HEK293 (cell line): ENCODE data around the gene GNB1L.

ENCODE experiments used
- CTCF ChIA-PET: fragments of 350-600 bp; formaldehyde crosslinking; extraction: SDS; loops from one replicate; lab custom pipeline; 2021; ENCODE audit warnings: antibody characterized with exemption; lab: Yijun Ruan, JAX
- POLR2A ChIA-PET: fragments of 300-600 bp; formaldehyde crosslinking; extraction: SDS; loops from one replicate; lab custom pipeline; 2020; ENCODE audit warnings: antibody characterized with exemption, inconsistent platforms; lab: Yijun Ruan, JAX
- H3K27ac ChIP-seq: fragments of 200-500 bp; sonication (Bioruptor generic); 2 replicates; pipeline ENCODE4 v1.5.1; 2014; ENCODE audit warnings: low read depth, low read length, control low read depth, inconsistent platforms; ENCODE audit errors: extremely low read depth
- H3K36me3 ChIP-seq, 2 experiments: fragments of 200-500 bp in 1 of 2; sonication (Bioruptor generic) in 1 of 2; 1 replicate in 1 of 2; 2 replicates in 1 of 2; pipeline ENCODE4 v1.5.1; 2014 to 2017; ENCODE audit warnings: inconsistent platforms in 2 of 2, low read length in 2 of 2; ENCODE audit not compliant: control insufficient read depth in 2 of 2, insufficient read depth in 1 of 2
- H3K4me1 ChIP-seq: fragments of 200-500 bp; sonication (Bioruptor generic); 2 replicates; pipeline ENCODE4 v1.5.1; 2014; ENCODE audit warnings: mild to moderate bottlenecking, low read length, inconsistent platforms; ENCODE audit not compliant: control insufficient read depth, insufficient read depth
- H3K4me3 ChIP-seq: 2 replicates; pipeline ENCODE4 v1.5.1; 2011; ENCODE audit warnings: low read depth, mild to moderate bottlenecking, control low read depth, low read length, moderate library complexity
- H3K9me3 ChIP-seq: fragments of 200-500 bp; sonication (Bioruptor generic); 2 replicates; pipeline ENCODE4 v1.5.1; 2014; ENCODE audit warnings: low read depth, low read length, inconsistent platforms; ENCODE audit not compliant: control insufficient read depth, insufficient read depth
- GLIS1 ChIP-seq: fragments of 450-650 bp; formaldehyde crosslinking; IDR thresholded peaks from 2 replicates; pipeline ENCODE4 v1.5.1; 2016; ENCODE audit warnings: missing biosample characterization, missing genetic modification characterization
- KLF8 ChIP-seq: fragments of 450-650 bp; formaldehyde crosslinking; IDR thresholded peaks from 2 replicates; pipeline ENCODE4 v1.5.1; 2016; ENCODE audit warnings: missing biosample characterization, missing genetic modification characterization
- ZBTB20 ChIP-seq: fragments of 450-650 bp; formaldehyde crosslinking; IDR thresholded peaks from 2 replicates; pipeline ENCODE4 v1.5.1; 2016; ENCODE audit warnings: missing biosample characterization, missing genetic modification characterization
- ZEB2 ChIP-seq: fragments of 450-650 bp; formaldehyde crosslinking; IDR thresholded peaks from 2 replicates; pipeline ENCODE4 v1.5.1; 2016; ENCODE audit warnings: missing biosample characterization, missing genetic modification characterization
- ZIC2 ChIP-seq: fragments of 450-650 bp; formaldehyde crosslinking; IDR thresholded peaks from 2 replicates; pipeline ENCODE4 v1.5.1; 2016; ENCODE audit warnings: missing biosample characterization, missing genetic modification characterization
- ZNF146 ChIP-seq: fragments of 450-650 bp; formaldehyde crosslinking; IDR thresholded peaks from 2 replicates; pipeline ENCODE4 v1.5.1; 2016; ENCODE audit warnings: missing biosample characterization, missing genetic modification characterization
- ZNF169 ChIP-seq: fragments of 450-650 bp; formaldehyde crosslinking; IDR thresholded peaks from 2 replicates; pipeline ENCODE4 v1.5.1; 2016; ENCODE audit warnings: missing biosample characterization, missing genetic modification characterization
- ZNF2 ChIP-seq: fragments of 450-650 bp; formaldehyde crosslinking; IDR thresholded peaks from 2 replicates; pipeline ENCODE4 v1.5.1; 2016; ENCODE audit warnings: missing biosample characterization, missing genetic modification characterization
- ZNF366 ChIP-seq: fragments of 450-650 bp; formaldehyde crosslinking; conservative IDR thresholded peaks from 2 replicates; pipeline ENCODE4 v1.5.1; 2016; ENCODE audit warnings: missing biosample characterization, missing genetic modification characterization
- ZNF473 ChIP-seq: fragments of 450-650 bp; formaldehyde crosslinking; IDR thresholded peaks from 2 replicates; pipeline ENCODE4 v1.5.1; 2017; ENCODE audit warnings: missing biosample characterization, missing genetic modification characterization
- ZNF664 ChIP-seq: fragments of 450-650 bp; formaldehyde crosslinking; IDR thresholded peaks from 2 replicates; pipeline ENCODE4 v1.5.1; 2016; ENCODE audit warnings: missing biosample characterization, missing genetic modification characterization
- ZNF677 ChIP-seq: fragments of 450-650 bp; IDR thresholded peaks from 2 replicates; pipeline ENCODE4 v1.5.0; 2018; ENCODE audit warnings: missing biosample characterization, mild to moderate bottlenecking, missing genetic modification characterization, moderate library complexity
- ZNF76 ChIP-seq: fragments of 450-650 bp; formaldehyde crosslinking; IDR thresholded peaks from 2 replicates; pipeline ENCODE4; 2016; ENCODE audit warnings: low read depth, missing biosample characterization, missing genetic modification characterization, borderline replicate concordance
- ZSCAN16 ChIP-seq: fragments of 450-650 bp; formaldehyde crosslinking; IDR thresholded peaks from 2 replicates; pipeline ENCODE4 v1.5.1; 2016; ENCODE audit warnings: missing biosample characterization, missing genetic modification characterization
- ZXDB ChIP-seq: fragments of 450-650 bp; formaldehyde crosslinking; IDR thresholded peaks from 2 replicates; pipeline ENCODE4 v1.5.1; 2016; ENCODE audit warnings: missing biosample characterization, missing genetic modification characterization
- TF ChIP-seq, protein P1 (sequence below): fragments of 450-650 bp; formaldehyde crosslinking; IDR thresholded peaks from 2 replicates; pipeline ENCODE4 v1.5.1; 2017; ENCODE audit warnings: missing biosample characterization, mild to moderate bottlenecking, missing genetic modification characterization, moderate library complexity
- TF ChIP-seq, protein P2 (sequence below): fragments of 450-650 bp; formaldehyde crosslinking; optimal IDR thresholded peaks from 2 replicates; pipeline ENCODE3; 2016; ENCODE audit warnings: missing biosample characterization, mild to moderate bottlenecking, missing genetic modification characterization
- TF ChIP-seq, protein P3 (sequence below): fragments of 450-650 bp; formaldehyde crosslinking; IDR thresholded peaks from 2 replicates; pipeline ENCODE4 v1.5.1; 2016; ENCODE audit warnings: missing biosample characterization, missing genetic modification characterization
- TF ChIP-seq, protein P4 (sequence below): fragments of 450-650 bp; formaldehyde crosslinking; IDR thresholded peaks from 2 replicates; pipeline ENCODE4 v1.5.1; 2016; ENCODE audit warnings: missing biosample characterization, missing genetic modification characterization

Gene GNB1L

DNA sequence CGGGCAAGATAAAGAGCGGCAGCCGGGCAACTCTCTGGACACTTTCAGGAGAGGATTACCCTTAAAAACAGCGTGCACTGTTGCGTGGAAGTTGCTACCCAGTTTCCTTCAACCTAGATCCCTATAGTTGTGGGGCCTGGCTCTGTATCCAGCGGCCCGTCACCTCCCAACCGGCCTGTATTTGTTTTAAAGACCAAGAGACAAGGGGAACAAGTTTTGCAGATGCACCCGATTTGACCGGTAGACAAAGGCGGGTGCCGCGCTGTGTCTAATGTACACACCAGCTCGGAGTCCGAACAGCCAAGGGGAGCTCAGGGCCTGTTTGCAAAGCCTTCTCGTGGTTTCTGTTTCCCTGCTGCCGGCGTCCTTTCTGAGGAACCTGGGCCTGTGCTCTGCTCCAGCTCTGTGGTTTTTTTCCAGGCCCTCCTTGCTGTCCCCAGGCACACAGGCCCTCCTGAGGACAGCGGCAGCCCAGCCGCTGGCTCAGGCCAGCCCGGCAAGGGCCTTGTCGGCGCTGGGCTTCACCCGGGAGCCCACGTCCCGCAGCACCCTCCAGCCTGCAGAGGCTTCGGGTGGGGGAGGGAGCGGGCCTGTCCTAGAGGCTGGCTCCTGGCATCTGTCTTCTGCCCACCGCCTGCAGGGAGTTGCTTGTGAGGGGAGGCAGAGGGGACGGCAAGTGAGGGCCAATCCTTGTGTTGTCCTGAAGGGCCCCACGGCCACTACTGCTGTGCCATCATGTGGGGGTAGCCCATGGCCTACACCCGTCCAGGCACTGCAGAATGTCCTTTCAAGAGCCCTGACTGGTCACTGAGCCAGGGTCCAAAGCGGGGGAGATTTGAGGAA, 92.7 kb downstream of the GNB1L start (continued):
- TF ChIP-seq, protein P1, sequence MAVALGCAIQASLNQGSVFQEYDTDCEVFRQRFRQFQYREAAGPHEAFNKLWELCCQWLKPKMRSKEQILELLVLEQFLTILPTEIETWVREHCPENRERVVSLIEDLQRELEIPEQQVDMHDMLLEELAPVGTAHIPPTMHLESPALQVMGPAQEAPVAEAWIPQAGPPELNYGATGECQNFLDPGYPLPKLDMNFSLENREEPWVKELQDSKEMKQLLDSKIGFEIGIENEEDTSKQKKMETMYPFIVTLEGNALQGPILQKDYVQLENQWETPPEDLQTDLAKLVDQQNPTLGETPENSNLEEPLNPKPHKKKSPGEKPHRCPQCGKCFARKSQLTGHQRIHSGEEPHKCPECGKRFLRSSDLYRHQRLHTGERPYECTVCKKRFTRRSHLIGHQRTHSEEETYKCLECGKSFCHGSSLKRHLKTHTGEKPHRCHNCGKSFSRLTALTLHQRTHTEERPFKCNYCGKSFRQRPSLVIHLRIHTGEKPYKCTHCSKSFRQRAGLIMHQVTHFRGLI (tag by site-specific recombination), result peak; percentile 93
- no peak for TF ChIP-seq ZNF76

DNA sequence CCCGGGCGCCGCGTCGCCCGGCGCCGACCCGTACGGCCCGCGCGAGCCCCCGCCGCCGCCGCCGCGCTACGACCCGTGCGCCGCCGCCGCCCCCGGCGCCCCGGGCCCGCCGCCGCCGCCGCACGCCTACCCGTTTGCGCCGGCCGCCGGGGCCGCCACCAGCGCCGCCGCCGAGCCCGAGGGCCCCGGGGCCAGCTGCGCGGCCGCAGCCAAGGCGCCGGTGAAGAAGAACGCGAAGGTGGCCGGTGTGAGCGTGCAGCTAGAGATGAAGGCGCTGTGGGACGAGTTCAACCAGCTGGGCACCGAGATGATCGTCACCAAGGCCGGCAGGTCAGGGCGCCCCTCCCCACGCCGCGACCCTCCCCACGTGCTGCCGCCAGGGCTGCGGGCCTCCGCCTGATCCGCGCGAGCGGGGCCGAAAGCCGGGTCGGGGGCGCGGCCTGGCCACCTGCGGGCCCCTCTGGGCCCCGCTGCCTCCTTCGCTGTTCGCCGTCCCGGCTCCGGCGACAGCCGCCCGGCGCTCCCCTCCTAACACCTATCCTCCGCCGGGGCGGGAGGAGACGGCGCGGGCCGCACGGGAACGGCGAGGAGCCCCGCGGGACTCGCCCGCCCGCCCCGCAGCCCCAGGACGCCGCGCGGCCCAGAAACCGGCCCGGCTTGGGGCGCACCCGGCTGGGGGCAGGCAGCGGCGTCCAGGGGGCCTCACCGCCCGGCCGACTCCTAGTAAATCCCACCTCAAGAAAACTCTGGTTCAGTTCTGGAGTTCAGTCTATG, 93.5 kb downstream of the GNB1L start:
- TF ChIP-seq ZBTB20 (tag by site-specific recombination) (peak; percentile 16; the same call in 1 of the 2 replicates), ZNF169 (no peak)
- TF ChIP-seq, protein P2, sequence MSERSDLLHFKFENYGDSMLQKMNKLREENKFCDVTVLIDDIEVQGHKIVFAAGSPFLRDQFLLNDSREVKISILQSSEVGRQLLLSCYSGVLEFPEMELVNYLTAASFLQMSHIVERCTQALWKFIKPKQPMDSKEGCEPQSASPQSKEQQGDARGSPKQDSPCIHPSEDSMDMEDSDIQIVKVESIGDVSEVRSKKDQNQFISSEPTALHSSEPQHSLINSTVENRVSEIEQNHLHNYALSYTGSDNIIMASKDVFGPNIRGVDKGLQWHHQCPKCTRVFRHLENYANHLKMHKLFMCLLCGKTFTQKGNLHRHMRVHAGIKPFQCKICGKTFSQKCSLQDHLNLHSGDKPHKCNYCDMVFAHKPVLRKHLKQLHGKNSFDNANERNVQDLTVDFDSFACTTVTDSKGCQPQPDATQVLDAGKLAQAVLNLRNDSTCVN (tag by site-specific recombination), result peak; percentile 43
- Histone ChIP-seq H3K4me3 (peak overlapping the region; percentile 42), H3K9me3 (no peaks in the 10 kb centered on the region), H3K4me1 (no peaks in the 10 kb centered on the region), H3K36me3 (peaks cover 0 to 39% of the 10 kb centered on the region in 2 experiments; a peak in 1 of 3 replicates), H3K27ac (peak overlapping the region; percentile 83)
- ChIA-PET CTCF (interaction anchor here (1.4 kb wide), 1 partner anchor 149 kb away, joined by 6 read pairs; no protein-coding TSS in a partner anchor), POLR2A (interaction anchor here (1.1 kb wide), 1 partner anchor 93 kb away, joined by 3 read pairs; the partner anchor contains the start of genes GNB1L and RTL10)

DNA sequence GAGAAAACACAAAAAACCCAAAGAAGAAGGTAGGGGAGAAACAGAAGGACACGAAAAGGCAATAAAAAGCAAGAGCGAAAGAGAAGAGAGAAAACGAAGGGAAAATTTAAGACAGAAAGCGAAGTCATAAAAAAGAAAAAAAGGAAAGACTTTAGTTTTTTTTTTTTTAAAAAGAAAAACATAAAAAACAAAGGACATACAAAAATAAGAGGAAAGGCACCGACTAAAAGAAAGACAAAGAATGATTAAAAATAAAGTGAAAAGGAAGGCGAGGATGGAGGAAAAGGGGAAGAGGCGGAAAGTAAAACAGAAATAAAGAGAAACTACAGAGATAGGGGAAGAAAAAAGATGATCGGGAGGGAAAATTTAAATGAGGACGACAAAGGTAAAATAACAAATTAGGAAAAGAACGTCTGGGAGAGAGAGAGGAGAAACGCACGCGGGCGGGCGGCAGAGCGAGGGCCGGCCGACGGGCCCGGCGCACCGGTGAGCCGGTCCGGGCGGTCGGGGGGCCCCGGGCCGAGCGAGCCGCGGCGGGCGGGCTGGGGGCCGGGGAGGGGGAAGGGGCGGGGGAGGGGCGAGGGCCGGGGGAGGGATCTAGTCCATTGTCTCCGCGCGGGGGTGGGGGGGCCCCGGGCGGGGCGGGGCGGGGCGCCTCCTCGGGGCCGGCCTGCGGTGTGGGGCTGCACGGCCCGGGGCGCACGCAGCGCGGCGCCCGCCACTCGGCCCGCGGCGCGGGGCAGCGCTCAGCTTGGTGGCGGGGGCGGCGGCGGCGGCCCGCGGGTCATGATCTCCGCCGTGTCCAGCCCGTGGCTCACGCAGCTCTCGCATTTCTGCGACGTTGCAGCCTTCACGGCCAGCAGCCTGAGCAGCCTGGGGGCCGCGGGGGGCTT, 94.4 kb downstream of the GNB1L start, which contains the start of gene TBX1:
TBX1 (plus strand) TSS at position 721 of the 893 bp plus-strand sequence; CDS start at position 787, 66 bp downstream.
- no peaks in the 10 kb centered on the region for H3K9me3 ChIP-seq
- no peaks in the 10 kb centered on the region for H3K4me1 ChIP-seq
- H3K4me3 ChIP-seq, result peak within 1 kb of the TSS; percentile 42
- peaks cover 0 to 33% of the 10 kb centered on the region in 2 experiments; a peak in 1 of 3 replicates for H3K36me3 ChIP-seq
- POLR2A ChIA-PET, result interaction anchor here (1.1 kb wide), 1 partner anchor 94 kb away, joined by 3 read pairs; the partner anchor contains the start of genes GNB1L and RTL10
- H3K27ac ChIP-seq, result peak within 1 kb of the TSS; percentile 83
- CTCF ChIA-PET, result interaction anchor here (0.6 kb wide), 1 partner anchor 194 kb away, joined by 3 read pairs; no protein-coding TSS in a partner anchor
- TF ChIP-seq ZNF677 (tag by site-specific recombination) (peak; percentile 92), ZNF473 (tag by site-specific recombination) (no peak), ZSCAN16 (no peak), GLIS1 (no peak), ZBTB20 (tag by site-specific recombination) (peak; percentile 27; the same call in 1 of the 2 replicates), ZNF146 (tag by site-specific recombination) (no peak), ZXDB (tag by site-specific recombination) (peak; percentile 43; the same call in 1 of the 2 replicates), ZIC2 (0 out of 2 replicates have a peak, but pooled peaks have one; percentile 10), ZNF664 (tag by site-specific recombination) (peak; percentile 55), KLF8 (tag by site-specific recombination) (peak; percentile 53; the same call in 1 of the 2 replicates), ZEB2 (tag by site-specific recombination) (0 out of 2 replicates have a peak, but pooled peaks have one; percentile 28), ZNF366 (tag by site-specific recombination) (peak; percentile 82), ZNF2 (0 out of 2 replicates have a peak, but pooled peaks have one; percentile 38)
- TF ChIP-seq, protein P3, sequence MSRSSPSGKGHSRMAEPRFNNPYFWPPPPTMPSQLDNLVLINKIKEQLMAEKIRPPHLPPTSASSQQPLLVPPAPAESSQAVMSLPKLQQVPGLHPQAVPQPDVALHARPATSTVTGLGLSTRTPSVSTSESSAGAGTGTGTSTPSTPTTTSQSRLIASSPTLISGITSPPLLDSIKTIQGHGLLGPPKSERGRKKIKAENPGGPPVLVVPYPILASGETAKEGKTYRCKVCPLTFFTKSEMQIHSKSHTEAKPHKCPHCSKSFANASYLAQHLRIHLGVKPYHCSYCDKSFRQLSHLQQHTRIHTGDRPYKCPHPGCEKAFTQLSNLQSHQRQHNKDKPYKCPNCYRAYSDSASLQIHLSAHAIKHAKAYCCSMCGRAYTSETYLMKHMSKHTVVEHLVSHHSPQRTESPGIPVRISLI (tag by site-specific recombination), result 0 out of 2 replicates have a peak, but pooled peaks have one; percentile 71
- TF ChIP-seq, protein P4, sequence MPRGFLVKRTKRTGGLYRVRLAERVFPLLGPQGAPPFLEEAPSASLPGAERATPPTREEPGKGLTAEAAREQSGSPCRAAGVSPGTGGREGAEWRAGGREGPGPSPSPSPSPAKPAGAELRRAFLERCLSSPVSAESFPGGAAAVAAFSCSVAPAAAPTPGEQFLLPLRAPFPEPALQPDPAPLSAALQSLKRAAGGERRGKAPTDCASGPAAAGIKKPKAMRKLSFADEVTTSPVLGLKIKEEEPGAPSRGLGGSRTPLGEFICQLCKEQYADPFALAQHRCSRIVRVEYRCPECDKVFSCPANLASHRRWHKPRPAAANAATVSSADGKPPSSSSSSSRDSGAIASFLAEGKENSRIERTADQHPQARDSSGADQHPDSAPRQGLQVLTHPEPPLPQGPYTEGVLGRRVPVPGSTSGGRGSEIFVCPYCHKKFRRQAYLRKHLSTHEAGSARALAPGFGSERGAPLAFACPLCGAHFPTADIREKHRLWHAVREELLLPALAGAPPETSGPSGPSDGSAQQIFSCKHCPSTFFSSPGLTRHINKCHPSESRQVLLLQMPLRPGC, result no peak
- TF ChIP-seq, protein P2 (tag by site-specific recombination), result peak; percentile 29
